ENCODE results near the gene HYAL3.

GRCh38 chr3:50325113-50325480, 25.9 kb upstream of the HYAL3 start:
- TF ChIP-seq CTCF (IDR thresholded peaks at IDR 0.05) (no peak), POLR2A (IDR thresholded peaks at IDR 0.05) (no peak)

Data from upper lobe of left lung (tissue), 4 donors.